Nephron (organoid): ENCODE data around the gene OR7A10.
"Not testable (repeated sequence)": the region's sequence is repeated elsewhere in the genome, so short reads cannot be mapped to it uniquely, and the experiment has no call there.

Experiments used
- H3K27ac Mint-ChIP-seq, 3 experiments: 2 replicates each; pipeline ENCODE4 v1.8.0; 2020; ENCODE audit warnings: mixed read lengths in 3 of 3, mild to moderate bottlenecking in 2 of 3, moderate library complexity in 1 of 3
- H3K27me3 Mint-ChIP-seq: 2 replicates; pipeline ENCODE4 v1.8.0; 2021; ENCODE audit warnings: low read depth, mild to moderate bottlenecking, moderate library complexity, mixed read lengths
- H3K36me3 Mint-ChIP-seq: 2 replicates; pipeline ENCODE4 v1.8.0; 2020; ENCODE audit warnings: low read depth, mixed read lengths
- H3K4me1 Mint-ChIP-seq: 2 replicates; pipeline ENCODE4 v1.8.0; 2020; ENCODE audit warnings: mixed read lengths
- H3K4me3 Mint-ChIP-seq, 3 experiments: 2 replicates each; pipeline ENCODE4 v1.8.0; 2020; ENCODE audit warnings: mild to moderate bottlenecking in 3 of 3, mixed read lengths in 3 of 3, moderate library complexity in 2 of 3
- H3K9me3 Mint-ChIP-seq: 2 replicates; pipeline ENCODE4 v1.8.0; 2020; ENCODE audit warnings: mixed read lengths
- CTCF ChIP-seq, 3 experiments: fragments of 200-600 bp; sonication (generic); IDR thresholded peaks; one replicate each; pipeline ENCODE4 v1.5.0; 2021; ENCODE audit warnings: antibody characterized with exemption in 3 of 3; ENCODE audit not compliant: unreplicated experiment in 3 of 3

OR7A10 gene

DNA sequence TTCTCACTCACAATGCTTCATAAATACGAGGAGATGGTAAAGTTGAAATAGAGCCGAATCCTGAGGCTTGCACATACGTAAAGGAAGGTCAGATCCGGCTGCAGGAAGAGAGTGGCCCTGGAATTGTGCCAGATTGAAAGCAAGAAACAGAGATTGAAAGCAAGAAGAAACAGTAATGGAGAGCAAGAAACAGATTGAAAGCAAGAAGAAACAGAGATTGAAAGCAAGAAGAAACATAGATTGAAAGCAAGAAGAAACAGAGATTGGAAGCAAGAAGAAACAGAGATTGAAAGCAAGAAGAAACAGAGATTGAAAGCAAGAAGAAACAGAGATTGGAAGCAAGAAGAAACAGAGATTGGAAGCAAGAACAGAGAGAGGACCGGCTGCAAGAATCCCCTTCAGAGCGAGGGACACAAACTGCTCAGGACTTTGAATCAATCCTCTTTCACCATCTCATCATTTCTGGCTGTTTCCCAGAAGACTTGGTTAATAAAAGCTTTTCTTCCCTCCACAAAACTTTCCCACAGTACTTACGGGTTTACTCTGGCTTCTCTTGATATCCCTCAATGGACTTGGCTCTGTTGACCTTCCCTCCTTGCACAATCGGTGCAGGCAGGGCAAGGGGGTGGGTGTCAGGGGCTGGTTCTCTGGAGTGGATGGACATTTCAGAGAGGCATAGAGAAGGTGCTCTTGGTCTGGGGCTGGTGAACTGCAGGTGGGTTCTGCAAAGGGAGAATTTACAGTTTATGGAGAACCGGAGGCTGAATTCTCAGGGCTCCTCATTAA lies 39.3 kb downstream of the OR7A10 start:
- Mint-ChIP-seq H3K27me3 (peaks cover 8% of the 10 kb centered on the region), H3K9me3 (peaks cover 8% of the 10 kb centered on the region), H3K4me1 (no peaks in the 10 kb centered on the region), H3K27ac (no peak overlapping the region), H3K4me3 (no peak overlapping the region), H3K36me3 (no peaks in the 10 kb centered on the region)
- TF ChIP-seq CTCF (IDR thresholded peaks at IDR 0.05; ENCODE audit: unreplicated experiment in 3 of 3) = no peak

GRCh38 chr19:14804765-14805164 lies 44.0 kb downstream of the OR7A10 start:
- no peak for TF ChIP-seq CTCF (IDR thresholded peaks at IDR 0.05; ENCODE audit: unreplicated experiment in 3 of 3)
- H3K4me1 Mint-ChIP-seq = no peaks in the 10 kb centered on the region
- no peak overlapping the region for H3K27ac Mint-ChIP-seq
- no peak overlapping the region for H3K4me3 Mint-ChIP-seq
- no peaks in the 10 kb centered on the region for H3K27me3 Mint-ChIP-seq
- H3K36me3 Mint-ChIP-seq = no peaks in the 10 kb centered on the region
- H3K9me3 Mint-ChIP-seq = peaks cover 14% of the 10 kb centered on the region

GRCh38 chr19:14798760-14799159 lies 50.0 kb downstream of the OR7A10 start:
- no peak overlapping the region for H3K27ac Mint-ChIP-seq
- H3K4me1 Mint-ChIP-seq = no peaks in the 10 kb centered on the region
- TF ChIP-seq CTCF (IDR thresholded peaks at IDR 0.05; ENCODE audit: unreplicated experiment in 3 of 3) = no peak
- peaks cover 11% of the 10 kb centered on the region for H3K9me3 Mint-ChIP-seq
- no peaks in the 10 kb centered on the region for H3K36me3 Mint-ChIP-seq
- peaks cover 4% of the 10 kb centered on the region for H3K27me3 Mint-ChIP-seq
- H3K4me3 Mint-ChIP-seq = no peak overlapping the region

- Mint-ChIP-seq H3K27me3 (peaks cover 4% of the 10 kb centered on the region), H3K9me3 (peaks cover 7% of the 10 kb centered on the region), H3K4me1 (no peaks in the 10 kb centered on the region), H3K36me3 (no peaks in the 10 kb centered on the region), H3K27ac (no peak overlapping the region), H3K4me3 (no peak overlapping the region)
- TF ChIP-seq CTCF (IDR thresholded peaks at IDR 0.05; ENCODE audit: unreplicated experiment in 3 of 3) = no peak
Observed at GRCh38 chr19:14796021-14796420, 52.7 kb downstream of the OR7A10 start.

- no peaks in the 10 kb centered on the region for H3K4me1 Mint-ChIP-seq
- H3K27me3 Mint-ChIP-seq = peaks cover 4% of the 10 kb centered on the region
- H3K36me3 Mint-ChIP-seq = no peaks in the 10 kb centered on the region
- no peak overlapping the region for H3K4me3 Mint-ChIP-seq
- TF ChIP-seq CTCF (IDR thresholded peaks at IDR 0.05; ENCODE audit: unreplicated experiment in 3 of 3) = no peak
- H3K9me3 Mint-ChIP-seq = peaks cover 7% of the 10 kb centered on the region
- no peak overlapping the region for H3K27ac Mint-ChIP-seq
Observed at GRCh38 chr19:14795078-14795721, 53.5 kb downstream of the OR7A10 start.

- H3K36me3 Mint-ChIP-seq, H3K4me3 Mint-ChIP-seq, H3K4me1 Mint-ChIP-seq, H3K9me3 Mint-ChIP-seq, H3K27ac Mint-ChIP-seq, H3K27me3 Mint-ChIP-seq: not testable (repeated sequence)
Observed at GRCh38 chr19:14792250-14792649, 56.5 kb downstream of the OR7A10 start.
